ENCODE measurements around the gene PCSK5.

PCSK5 gene

GRCh38 chr9:75985515-75985914, 95.0 kb downstream of the PCSK5 start:
- no peak overlapping the region for H3K4me2 ChIP-seq (ENCODE audit: low read depth, low read length, poor library complexity, severe bottlenecking)
- no peak overlapping the region for H2AFZ ChIP-seq (ENCODE audit: low read depth, low read length, severe bottlenecking)
- H4K20me1 ChIP-seq (ENCODE audit: low read depth, low read length), result no peaks in the 10 kb centered on the region
- no peaks in the 10 kb centered on the region for H3K9me2 ChIP-seq (replicated peaks; ENCODE audit: insufficient read depth, low read length)
- H3K27me3 ChIP-seq (ENCODE audit: low read length), result no peaks in the 10 kb centered on the region
- no peak overlapping the region for H3K27ac ChIP-seq (ENCODE audit: low read depth, low read length)
- H3K9ac ChIP-seq (ENCODE audit: low read length), result no peak overlapping the region
- H3K4me3 ChIP-seq (ENCODE audit: insufficient read depth, low read length, poor library complexity, severe bottlenecking), result no peak overlapping the region
- H3F3A ChIP-seq (ENCODE audit: insufficient read depth), result no peaks in the 10 kb centered on the region
- TF ChIP-seq EZH2phosphoT487 (conservative IDR thresholded peaks at IDR 0.05; ENCODE audit: low read length) (no peak), CTCF (IDR thresholded peaks at IDR 0.05; ENCODE audit: insufficient read depth, low read length, poor library complexity, severe bottlenecking) (no peak)
- no peaks in the 10 kb centered on the region for H3K9me3 ChIP-seq (ENCODE audit: insufficient read depth, low read length)
- H3K36me3 ChIP-seq (ENCODE audit: low read length), result no peaks in the 10 kb centered on the region
- H3K79me2 ChIP-seq (ENCODE audit: insufficient read depth, low read length), result no peaks in the 10 kb centered on the region

- Histone ChIP-seq H3K4me2 (ENCODE audit: low read depth, low read length, poor library complexity, severe bottlenecking) (no peak overlapping the region), H3K4me3 (ENCODE audit: insufficient read depth, low read length, poor library complexity, severe bottlenecking) (no peak overlapping the region), H3K79me2 (ENCODE audit: insufficient read depth, low read length) (no peaks in the 10 kb centered on the region), H3K9ac (ENCODE audit: low read length) (no peak overlapping the region), H4K20me1 (ENCODE audit: low read depth, low read length) (no peaks in the 10 kb centered on the region), H3F3A (ENCODE audit: insufficient read depth) (no peaks in the 10 kb centered on the region), H3K9me3 (ENCODE audit: insufficient read depth, low read length) (no peaks in the 10 kb centered on the region), H2AFZ (ENCODE audit: low read depth, low read length, severe bottlenecking) (no peak overlapping the region), H3K27me3 (ENCODE audit: low read length) (no peaks in the 10 kb centered on the region), H3K27ac (ENCODE audit: low read depth, low read length) (no peak overlapping the region), H3K9me2 (replicated peaks; ENCODE audit: insufficient read depth, low read length) (no peaks in the 10 kb centered on the region), H3K36me3 (ENCODE audit: low read length) (no peaks in the 10 kb centered on the region)
- no peak for TF ChIP-seq CTCF (IDR thresholded peaks at IDR 0.05; ENCODE audit: insufficient read depth, low read length, poor library complexity, severe bottlenecking)
Observed at GRCh38 chr9:75988663-75989062, 98.2 kb downstream of the PCSK5 start.

GRCh38 chr9:75990156-75990555, 99.7 kb downstream of the PCSK5 start:
- Histone ChIP-seq H2AFZ (ENCODE audit: low read depth, low read length, severe bottlenecking) (no peak overlapping the region), H3K36me3 (ENCODE audit: low read length) (no peaks in the 10 kb centered on the region), H3K9me3 (ENCODE audit: insufficient read depth, low read length) (no peaks in the 10 kb centered on the region), H3K9me2 (replicated peaks; ENCODE audit: insufficient read depth, low read length) (no peaks in the 10 kb centered on the region), H3K27ac (ENCODE audit: low read depth, low read length) (no peak overlapping the region), H3K79me2 (ENCODE audit: insufficient read depth, low read length) (no peaks in the 10 kb centered on the region), H3K9ac (ENCODE audit: low read length) (no peak overlapping the region), H4K20me1 (ENCODE audit: low read depth, low read length) (no peaks in the 10 kb centered on the region), H3F3A (ENCODE audit: insufficient read depth) (no peaks in the 10 kb centered on the region), H3K27me3 (ENCODE audit: low read length) (no peaks in the 10 kb centered on the region), H3K4me2 (ENCODE audit: low read depth, low read length, poor library complexity, severe bottlenecking) (no peak overlapping the region), H3K4me3 (ENCODE audit: insufficient read depth, low read length, poor library complexity, severe bottlenecking) (no peak overlapping the region)
- TF ChIP-seq CTCF (IDR thresholded peaks at IDR 0.05; ENCODE audit: insufficient read depth, low read length, poor library complexity, severe bottlenecking) (no peak), EZH2phosphoT487 (conservative IDR thresholded peaks at IDR 0.05; ENCODE audit: low read length) (no peak)
